GM18519 (cell line): ENCODE data around the gene GAL3ST3.
"Not testable (repeated sequence)": the region's sequence is repeated elsewhere in the genome, so short reads cannot be mapped to it uniquely, and the experiment has no call there.

Experiments
- ATAC-seq: cut with Tn5 transposase; IDR thresholded peaks from one replicate; pipeline ENCODE4 v1.9.1; 2021; ENCODE audit warnings: mild to moderate bottlenecking, moderate library complexity; ENCODE audit not compliant: unreplicated experiment, low FRiP score

Gene GAL3ST3

GRCh38 chr11:66048547-66049323 lies at the start of gene GAL3ST3:
Gene GAL3ST3, minus strand, starts transcription at chr11:66049161. Its CDS starts 3,746 bp downstream, at chr11:66045415.
- ATAC-seq: no peak

GRCh38 chr11:66092125-66092524 lies 43.2 kb upstream of the GAL3ST3 start:
- not testable (repeated sequence) for ATAC-seq

- ATAC-seq: no peak
Observed at GRCh38 chr11:66090288-66090687, 41.3 kb upstream of the GAL3ST3 start.

- ATAC-seq: no peak
Observed at GRCh38 chr11:66089067-66089466, 40.1 kb upstream of the GAL3ST3 start.

- no peak for ATAC-seq
Observed at GRCh38 chr11:66087148-66087908, 38.4 kb upstream of the GAL3ST3 start.

GRCh38 chr11:66084821-66085475 lies 36.0 kb upstream of the GAL3ST3 start:
- ATAC-seq: no peak

- no peak for ATAC-seq
Observed at GRCh38 chr11:66083767-66084166, 34.8 kb upstream of the GAL3ST3 start.

GRCh38 chr11:66082946-66083698 lies 34.2 kb upstream of the GAL3ST3 start:
- ATAC-seq: no peak

GRCh38 chr11:66081505-66081904 lies 32.5 kb upstream of the GAL3ST3 start:
- no peak for ATAC-seq

- no peak for ATAC-seq
Observed at GRCh38 chr11:66080055-66080817, 31.3 kb upstream of the GAL3ST3 start.

GRCh38 chr11:66078949-66079348 lies 30.0 kb upstream of the GAL3ST3 start:
- ATAC-seq: not testable (repeated sequence)

- no peak for ATAC-seq
Observed at GRCh38 chr11:66077927-66078326, 29.0 kb upstream of the GAL3ST3 start.

- no peak for ATAC-seq
Observed at GRCh38 chr11:66076561-66076960, 27.6 kb upstream of the GAL3ST3 start.

GRCh38 chr11:66075273-66075672 lies 26.3 kb upstream of the GAL3ST3 start:
- ATAC-seq: no peak

GRCh38 chr11:66073669-66074068 lies 24.7 kb upstream of the GAL3ST3 start:
- ATAC-seq: no peak

GRCh38 chr11:66072518-66072917 lies 23.6 kb upstream of the GAL3ST3 start:
- no peak for ATAC-seq

- ATAC-seq: no peak
Observed at GRCh38 chr11:66072081-66072480, 23.1 kb upstream of the GAL3ST3 start.

GRCh38 chr11:66071381-66071801 lies 22.4 kb upstream of the GAL3ST3 start:
- ATAC-seq: no peak

- peak; percentile 2 for ATAC-seq
Observed at GRCh38 chr11:66070604-66071380, 21.8 kb upstream of the GAL3ST3 start.
